SK-N-MC (cell line): ENCODE data around the gene PICK1.

ENCODE experiments used
- EZH2 ChIP-seq: fragments of 200-600 bp; sonication (generic); IDR thresholded peaks from one replicate; pipeline ENCODE4 v1.6.1; 2017; ENCODE audit warnings: antibody characterized with exemption
- POLR2AphosphoS5 ChIP-seq: IDR thresholded peaks from 2 replicates; pipeline ENCODE4 v1.6.1; 2012; ENCODE audit warnings: mild to moderate bottlenecking, low read depth, low read length, borderline replicate concordance

DNA sequence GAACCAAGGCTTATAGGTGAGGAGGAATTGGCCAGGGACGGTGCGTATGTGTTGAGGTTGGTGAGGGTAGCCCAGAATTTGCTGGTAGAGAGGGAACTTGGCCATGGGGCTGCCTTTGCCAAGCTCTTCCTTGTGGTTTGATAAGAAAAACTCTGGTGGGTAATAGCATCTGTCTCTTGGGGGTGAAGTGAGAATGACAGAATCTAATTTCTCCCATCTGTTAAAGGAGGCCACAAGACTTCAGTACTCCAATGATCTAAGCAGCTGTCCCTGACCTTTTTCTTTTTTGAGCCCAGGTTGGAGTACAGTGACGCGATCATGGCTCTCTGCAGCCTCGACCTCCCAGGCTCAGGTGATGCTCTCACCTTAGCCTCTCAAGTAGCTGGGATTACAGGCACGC is 36.0 kb upstream of the PICK1 start:
- TF ChIP-seq EZH2 = no peak
- no peak for TF ChIP-seq POLR2AphosphoS5
